Measurements from ENCODE around the gene GXYLT2. TPM values are rescaled to one million over a fixed set of nuclear protein-coding genes. Genes with fewer than 3 reads are reported as not detected.

Gene GXYLT2
- total RNA-seq, 1 experiment from 2014 or later, result 6.1 TPM

GRCh38 chr3:72953325-72953956, 65.6 kb downstream of the GXYLT2 start:
- intact Hi-C loops (cut with micrococcal nuclease; ENCODE audit: unreplicated experiment) (no loop called here), in situ Hi-C loops (cut with HindIII; ENCODE audit: low pct_unique_long_range_greater_than_20kb, low sequenced_read_pairs) (no loop called here)
- ChIA-PET POLR2A (no interaction called here), CTCF (no interaction called here)
- Histone ChIP-seq H3K27me3 (ENCODE audit: control insufficient read depth, insufficient read depth, low read length) (no peaks in the 10 kb centered on the region), H3K27ac (ENCODE audit: low read length) (no peak overlapping the region), H3K4me1 (ENCODE audit: control insufficient read depth, insufficient read depth, low read length) (no peaks in the 10 kb centered on the region), H3K9me3 (ENCODE audit: control insufficient read depth, insufficient read depth, low read depth, low read length) (no peaks in the 10 kb centered on the region), H3K36me3 (ENCODE audit: control insufficient read depth, insufficient read depth, low read length) (no peaks in the 10 kb centered on the region), H3K4me3 (ENCODE audit: low read depth in 2 of 2, low read length in 2 of 2) (no peak overlapping the region)
- DNase-seq (ENCODE audit: low read depth, low spot score) (no peak), ATAC-seq (no peak)
- BruUV-seq (replicated peaks), result no TSS peak
- TF ChIP-seq TCF7L2 (IDR thresholded peaks at IDR 0.05; ENCODE audit: low read depth, low read length) (no peak), CTCF (IDR thresholded peaks at IDR 0.05) (no peak), REST (IDR thresholded peaks at IDR 0.05; ENCODE audit: insufficient read depth in 1 of 2, low read depth in 2 of 2, low read length in 1 of 2) (no peak), POLR2AphosphoS5 (IDR thresholded peaks at IDR 0.05; ENCODE audit: low read depth, low read length) (no peak), SIN3A (IDR thresholded peaks at IDR 0.05; ENCODE audit: borderline replicate concordance, insufficient read depth, low read depth, low read length) (no peak)

- no TSS peak for BruUV-seq (replicated peaks)
- in situ Hi-C loops (cut with HindIII; ENCODE audit: low pct_unique_long_range_greater_than_20kb, low sequenced_read_pairs), result no loop called here
- H3K4me3 ChIP-seq (ENCODE audit: low read depth in 2 of 2, low read length in 2 of 2), result no peak overlapping the region
- ChIA-PET CTCF (no interaction called here), POLR2A (no interaction called here)
- no peaks in the 10 kb centered on the region for H3K27me3 ChIP-seq (ENCODE audit: control insufficient read depth, insufficient read depth, low read length)
- intact Hi-C loops (cut with micrococcal nuclease; ENCODE audit: unreplicated experiment), result no loop called here
- TF ChIP-seq TCF7L2 (IDR thresholded peaks at IDR 0.05; ENCODE audit: low read depth, low read length), result no peak
- no peaks in the 10 kb centered on the region for H3K9me3 ChIP-seq (ENCODE audit: control insufficient read depth, insufficient read depth, low read depth, low read length)
- no peak overlapping the region for H3K27ac ChIP-seq (ENCODE audit: low read length)
- ATAC-seq (no peak), DNase-seq (ENCODE audit: low read depth, low spot score) (no peak)
- no peaks in the 10 kb centered on the region for H3K4me1 ChIP-seq (ENCODE audit: control insufficient read depth, insufficient read depth, low read length)
- no peaks in the 10 kb centered on the region for H3K36me3 ChIP-seq (ENCODE audit: control insufficient read depth, insufficient read depth, low read length)
Measured at GRCh38 chr3:72957297-72957696, 69.5 kb downstream of the GXYLT2 start.

GRCh38 chr3:72959336-72959735, 71.5 kb downstream of the GXYLT2 start:
- Histone ChIP-seq H3K9me3 (ENCODE audit: control insufficient read depth, insufficient read depth, low read depth, low read length) (no peaks in the 10 kb centered on the region), H3K27ac (ENCODE audit: low read length) (no peak overlapping the region), H3K4me1 (ENCODE audit: control insufficient read depth, insufficient read depth, low read length) (no peaks in the 10 kb centered on the region), H3K4me3 (ENCODE audit: low read depth in 2 of 2, low read length in 2 of 2) (no peak overlapping the region), H3K36me3 (ENCODE audit: control insufficient read depth, insufficient read depth, low read length) (no peaks in the 10 kb centered on the region), H3K27me3 (ENCODE audit: control insufficient read depth, insufficient read depth, low read length) (no peaks in the 10 kb centered on the region)
- ATAC-seq (no peak), DNase-seq (ENCODE audit: low read depth, low spot score) (no peak)
- ChIA-PET CTCF (no interaction called here), POLR2A (no interaction called here)
- TF ChIP-seq SIN3A (IDR thresholded peaks at IDR 0.05; ENCODE audit: borderline replicate concordance, insufficient read depth, low read depth, low read length) (no peak), REST (IDR thresholded peaks at IDR 0.05; ENCODE audit: insufficient read depth in 1 of 2, low read depth in 2 of 2, low read length in 1 of 2) (no peak)
- BruUV-seq (replicated peaks), result no TSS peak
- in situ Hi-C loops (cut with HindIII; ENCODE audit: low pct_unique_long_range_greater_than_20kb, low sequenced_read_pairs) (no loop called here), intact Hi-C loops (cut with micrococcal nuclease; ENCODE audit: unreplicated experiment) (no loop called here)
